HG02943 (cell line): ENCODE measurements around the gene PXDC1.
"Not testable (repeated sequence)": the region's sequence is repeated elsewhere in the genome, so short reads cannot be mapped to it uniquely, and the experiment has no call there.

Experiments
- ATAC-seq: cut with Tn5 transposase; IDR thresholded peaks from one replicate; pipeline ENCODE4 v1.9.1; 2021; ENCODE audit warnings: mild to moderate bottlenecking, low read depth, moderate library complexity; ENCODE audit not compliant: unreplicated experiment

Gene PXDC1

DNA sequence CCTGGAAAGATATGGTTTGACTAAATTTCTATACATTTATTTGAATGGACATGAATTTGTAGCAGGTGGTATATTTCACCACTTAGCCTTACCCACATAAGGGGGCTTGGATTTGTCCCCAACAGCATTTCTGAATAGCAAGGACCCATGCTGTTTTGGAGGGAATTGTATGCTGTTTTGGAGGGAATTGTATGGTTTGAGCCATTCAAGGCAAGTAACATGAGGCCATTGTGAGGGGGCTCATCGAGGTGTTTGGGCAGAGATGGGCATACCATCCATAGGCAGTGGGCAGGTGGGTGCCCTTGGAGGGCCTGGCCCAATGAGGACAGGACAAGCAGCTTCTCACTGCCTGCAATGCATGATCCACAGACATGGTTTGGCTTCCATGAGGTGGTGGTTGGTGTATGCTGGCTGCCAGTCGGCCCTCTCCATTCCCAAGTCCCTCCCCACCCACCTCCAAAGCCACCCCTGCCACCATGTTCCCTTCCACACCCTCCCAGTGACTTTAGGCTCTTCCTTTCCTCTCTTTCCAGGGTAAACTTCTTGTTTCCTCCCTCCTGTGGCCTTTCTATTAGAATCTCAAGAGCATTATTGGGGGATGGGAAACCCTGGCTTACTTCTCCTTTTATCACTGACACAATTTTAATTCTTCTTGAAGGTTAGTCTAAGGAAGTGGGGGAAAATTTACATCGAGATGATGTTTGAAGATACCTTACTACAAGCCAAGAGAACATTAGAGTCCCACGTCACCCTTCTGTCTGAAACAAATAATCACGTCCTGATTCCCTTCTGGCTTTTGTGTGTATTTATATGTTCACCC is 13.2 kb upstream of the PXDC1 start:
- no peak for ATAC-seq

DNA sequence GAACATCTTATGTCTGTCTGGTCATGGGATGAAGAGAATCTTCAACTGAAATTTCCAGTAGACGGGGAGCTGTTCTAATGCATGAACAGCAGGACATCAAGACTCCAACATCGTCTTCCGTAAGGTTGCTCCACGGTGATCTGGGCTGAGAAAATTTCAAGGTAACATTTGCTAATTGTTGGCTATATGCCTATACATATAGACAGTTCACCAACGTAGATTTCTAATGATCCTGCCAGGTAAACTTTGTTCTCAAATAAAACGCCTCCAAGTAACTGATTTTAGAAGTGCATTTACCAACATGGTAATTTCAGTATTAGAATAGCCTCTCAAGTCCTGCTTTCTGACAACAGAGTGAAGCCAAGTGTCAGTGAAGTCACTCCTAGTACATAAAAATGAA is 11.3 kb upstream of the PXDC1 start:
- ATAC-seq, result no peak

DNA sequence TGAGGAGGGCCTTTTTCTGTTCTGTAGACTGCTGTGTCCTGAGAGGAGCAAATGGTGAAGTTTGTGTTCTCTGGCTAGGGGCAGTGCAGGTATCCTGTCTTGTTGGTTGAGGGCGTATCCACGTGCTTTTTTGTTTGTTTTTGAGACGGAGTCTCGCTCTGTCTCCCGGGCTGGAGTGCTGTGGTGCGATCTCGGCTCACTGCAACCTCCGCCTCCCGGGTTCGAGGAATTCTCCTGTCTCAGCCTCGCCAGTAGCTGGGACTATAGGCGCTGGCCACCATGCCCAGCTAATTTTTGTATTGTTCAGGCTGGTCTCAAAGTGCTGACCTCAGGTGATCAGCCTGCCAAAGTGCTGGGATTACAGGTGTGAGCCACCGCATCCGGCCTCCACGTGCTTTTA is 10.8 kb upstream of the PXDC1 start:
- ATAC-seq, result no peak

DNA sequence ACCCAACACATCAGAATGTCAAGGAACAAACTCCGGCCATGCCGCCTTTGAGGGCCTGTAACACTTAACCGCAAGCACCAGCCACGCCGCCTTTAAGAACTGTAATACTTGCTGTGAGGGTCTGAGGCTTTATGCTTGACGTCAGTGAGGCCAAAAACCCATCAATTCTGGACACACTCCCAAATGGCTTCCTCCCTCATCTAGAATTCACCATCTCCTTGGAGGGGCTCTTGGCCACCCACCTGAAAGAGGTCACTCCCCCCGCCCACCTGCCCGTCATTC is 10.4 kb upstream of the PXDC1 start:
- ATAC-seq, result no peak

- ATAC-seq, result no peak
Measured at GRCh38 chr6:3759646-3760232, 8.2 kb upstream of the PXDC1 start.

- no peak for ATAC-seq
Measured at GRCh38 chr6:3758842-3759144, 7.3 kb upstream of the PXDC1 start.

- not testable (repeated sequence) for ATAC-seq
Measured at GRCh38 chr6:3757998-3758841, 6.7 kb upstream of the PXDC1 start.

GRCh38 chr6:3757241-3757641 is 5.7 kb upstream of the PXDC1 start:
- ATAC-seq, result no peak

GRCh38 chr6:3756546-3756945 is 5.0 kb upstream of the PXDC1 start:
- ATAC-seq, result no peak

DNA sequence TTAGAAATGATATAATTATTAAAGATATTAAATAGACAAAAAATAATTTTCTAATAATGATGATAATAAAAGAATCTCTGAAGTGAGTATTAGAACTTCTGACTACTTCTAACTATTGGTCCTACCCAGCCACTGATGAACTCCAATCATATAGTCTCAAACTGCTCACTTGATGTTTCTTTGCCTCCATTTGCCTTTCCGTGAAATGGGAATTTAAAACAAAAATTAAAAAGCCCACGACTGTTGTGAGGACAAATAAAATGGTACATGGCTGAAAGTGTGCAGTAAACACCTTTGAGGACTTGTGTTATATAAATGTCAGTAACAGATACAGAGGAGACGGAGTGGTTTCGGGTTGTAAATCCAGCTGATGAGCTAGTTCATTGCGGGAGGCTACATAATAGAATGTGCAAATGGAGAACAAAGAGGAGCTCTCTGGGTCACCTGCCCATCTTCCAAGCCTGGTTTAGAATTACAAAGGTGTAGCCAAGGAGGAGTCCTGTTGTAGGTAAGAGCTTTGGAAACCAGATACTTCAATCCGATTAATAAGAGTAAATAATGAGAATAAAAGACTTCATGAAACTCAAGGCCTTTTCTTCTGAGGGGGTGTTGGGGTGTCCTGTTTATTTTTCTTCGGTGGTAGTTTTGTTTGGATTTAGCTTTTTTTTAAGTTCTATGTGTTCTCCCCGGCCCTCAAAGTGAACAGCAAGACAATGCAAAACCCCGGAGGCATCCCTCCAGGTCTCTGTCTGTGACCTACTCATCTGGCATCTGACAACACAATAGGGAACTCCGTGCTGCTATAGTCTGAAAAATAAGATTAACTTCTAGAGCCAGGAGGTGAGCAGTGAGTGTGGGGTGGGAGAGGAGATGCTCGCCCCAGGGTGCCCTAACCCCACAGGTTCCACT is 4.4 kb upstream of the PXDC1 start:
- ATAC-seq, result no peak

- ATAC-seq, result no peak
Measured at GRCh38 chr6:3754776-3755175, 3.3 kb upstream of the PXDC1 start.

GRCh38 chr6:3754032-3754725 is 2.7 kb upstream of the PXDC1 start:
- not testable (repeated sequence) for ATAC-seq

DNA sequence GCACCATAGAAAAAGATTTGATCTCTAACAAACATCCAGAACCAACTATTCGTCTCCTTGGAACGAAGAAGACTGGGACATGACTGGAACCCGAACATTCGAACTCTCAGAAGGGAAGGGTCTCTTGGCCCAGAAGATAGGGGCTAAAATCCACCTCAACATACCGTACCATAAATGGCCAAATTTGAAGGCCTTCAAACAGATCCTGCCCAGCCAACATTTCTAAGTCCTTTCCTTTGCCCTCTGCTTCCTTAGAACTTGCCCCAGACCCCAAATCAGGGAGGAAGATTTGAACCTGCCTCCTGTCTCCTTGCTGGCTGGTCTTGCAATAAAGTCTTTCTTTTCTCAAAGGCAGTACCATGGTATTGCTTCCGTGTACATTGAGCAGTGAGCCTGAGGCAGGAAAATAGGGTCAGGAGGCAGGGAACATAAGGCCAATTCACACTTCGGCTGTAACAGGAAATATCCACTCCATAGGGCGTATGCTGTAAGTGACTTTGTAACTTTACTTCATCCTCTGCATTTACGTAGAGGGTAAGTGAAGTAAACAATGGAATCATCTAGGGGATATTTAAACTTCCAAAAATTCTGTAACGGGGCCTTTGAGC is 1.8 kb upstream of the PXDC1 start:
- no peak for ATAC-seq

DNA sequence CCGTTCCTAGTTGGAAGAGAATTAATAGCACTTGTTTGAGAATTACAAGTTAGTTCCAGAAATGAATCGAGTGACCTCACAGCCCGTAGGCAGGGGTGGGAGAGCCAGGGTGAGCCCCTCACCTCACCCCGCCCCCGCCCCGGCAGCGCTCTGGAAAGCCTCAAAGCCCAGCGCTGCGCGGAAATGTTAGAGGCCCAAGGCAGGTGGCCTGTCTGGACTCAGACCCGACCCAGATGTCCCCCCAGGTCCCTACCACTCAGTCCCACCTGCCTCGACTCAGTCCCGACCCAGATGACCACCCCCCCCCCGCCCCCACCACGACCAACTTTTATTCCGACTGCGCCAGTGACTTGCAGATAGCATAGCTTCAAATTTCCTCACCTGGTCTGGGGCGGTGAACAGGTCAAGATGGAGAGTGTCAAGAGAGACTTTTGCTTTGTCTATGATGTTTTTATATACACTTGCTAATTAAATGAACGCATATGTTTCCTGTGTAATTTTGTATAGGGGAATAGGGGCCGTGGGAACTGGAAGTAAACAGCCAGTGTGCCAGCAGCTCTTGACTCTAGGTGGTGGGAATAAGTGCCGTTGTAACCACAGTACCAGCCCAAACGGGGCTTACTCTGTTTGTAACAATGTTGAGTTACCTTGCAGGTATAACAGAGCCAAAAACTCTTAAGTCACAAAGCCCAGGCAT is 1.2 kb upstream of the PXDC1 start:
- ATAC-seq, result no peak

- peak; percentile 80 for ATAC-seq
Measured at GRCh38 chr6:3751730-3752530, 417 bp upstream of the PXDC1 start.

GRCh38 chr6:3750317-3751076 is 1.0 kb downstream of the PXDC1 start:
- ATAC-seq, result no peak

- ATAC-seq, result no peak
Measured at GRCh38 chr6:3749977-3750316, 1.6 kb downstream of the PXDC1 start.
